A673 (cell line): ENCODE results near the gene RSPH1. TPM values are rescaled to one million over a fixed set of nuclear protein-coding genes. Genes with fewer than 3 reads are reported as not detected.

Experiments used
- BruUV-seq: library from RNA; stranded (reverse); fragments of 400-500 nt; replicated peaks from 2 replicates; lab custom pipeline; 2021; lab: Mats Ljungman, UMichigan
- CTCF ChIA-PET: fragments of 300-600 bp; sonication (Branson Sonifier 250); formaldehyde crosslinking; loops from one replicate; lab custom pipeline; 2022; ENCODE audit warnings: antibody characterized with exemption; lab: Charles Lee
- POLR2A ChIA-PET: fragments of 300-600 bp; sonication (Branson Sonifier 250); formaldehyde crosslinking; loops from one replicate; lab custom pipeline; 2022; ENCODE audit warnings: antibody characterized with exemption; ENCODE audit not compliant: low non-redundant PET; lab: Charles Lee
- DNase-seq: peaks from one replicate; pipeline ENCODE4 v3.0.0-alpha.2; 2015; ENCODE audit warnings: low spot score
- H3K27ac ChIP-seq: fragments of 200-600 bp; sonication (generic); 2 replicates; pipeline ENCODE4 v1.5.1; 2016; ENCODE audit warnings: mixed run types, low read depth, mild to moderate bottlenecking, mixed read lengths, antibody characterized with exemption, low read length; ENCODE audit not compliant: poor library complexity, severe bottlenecking
- H3K27me3 ChIP-seq: fragments of 200-600 bp; sonication (generic); replicated peaks from 2 replicates; pipeline ENCODE4 v1.6.1; 2017; ENCODE audit warnings: mixed run types, low read depth, mild to moderate bottlenecking, mixed read lengths, antibody characterized with exemption, low read length; ENCODE audit not compliant: insufficient read depth, poor library complexity
- H3K36me3 ChIP-seq: fragments of 200-600 bp; sonication (generic); 2 replicates; pipeline ENCODE4 v1.6.1; 2016; ENCODE audit warnings: mixed run types, mild to moderate bottlenecking, mixed read lengths, antibody characterized with exemption, low read length; ENCODE audit not compliant: insufficient read depth, poor library complexity, severe bottlenecking
- H3K4me1 ChIP-seq: fragments of 200-600 bp; sonication (generic); 2 replicates; pipeline ENCODE4 v1.6.1; 2017; ENCODE audit warnings: mixed run types, mild to moderate bottlenecking, mixed read lengths, antibody characterized with exemption, low read length; ENCODE audit not compliant: insufficient read depth, poor library complexity, severe bottlenecking
- H3K4me3 ChIP-seq: fragments of 200-600 bp; sonication (generic); 2 replicates; pipeline ENCODE4 v1.5.1; 2016; ENCODE audit warnings: low read depth, mixed run types, mild to moderate bottlenecking, mixed read lengths, low read length; ENCODE audit not compliant: poor library complexity, severe bottlenecking
- H3K9me3 ChIP-seq: fragments of 200-600 bp; sonication (generic); 2 replicates; pipeline ENCODE4 v1.6.1; 2016; ENCODE audit warnings: mixed run types, low read depth, mild to moderate bottlenecking, mixed read lengths, antibody characterized with exemption, low read length; ENCODE audit not compliant: poor library complexity, severe bottlenecking
- CTCF ChIP-seq: fragments of 300-800, 200-600 bp; sonication (generic); conservative IDR thresholded peaks from 2 replicates; pipeline ENCODE4 v1.5.1; 2017; ENCODE audit warnings: low read depth, mild to moderate bottlenecking, antibody characterized with exemption, low read length, moderate library complexity, mixed read lengths
- EZH2 ChIP-seq: fragments of 200-600 bp; sonication (generic); IDR thresholded peaks from 2 replicates; pipeline ENCODE4 v1.6.1; 2017; ENCODE audit warnings: borderline replicate concordance, low read depth, mild to moderate bottlenecking, mixed read lengths, antibody characterized with exemption, low read length; ENCODE audit not compliant: poor library complexity, severe bottlenecking
- intact Hi-C: fragments of 100-400 bp; cut with micrococcal nuclease; formaldehyde crosslinking; loops from one replicate; pipeline ENCODE4 v1.10.0; 2022; ENCODE audit not compliant: unreplicated experiment
- total RNA-seq: library from RNA; stranded (reverse); gene quantifications from 2 replicates; pipeline ENCODE4 v1.2.3, GENCODE V29; 2021

Gene RSPH1
- total RNA-seq, 1 experiment from 2014 or later = 0.45 TPM

GRCh38 chr21:42426424-42426823 is 69.6 kb downstream of the RSPH1 start:
- Histone ChIP-seq H3K27ac (no peak overlapping the region), H3K9me3 (no peaks in the 10 kb centered on the region), H3K4me1 (peaks cover 27% of the 10 kb centered on the region), H3K36me3 (no peaks in the 10 kb centered on the region), H3K4me3 (no peak overlapping the region), H3K27me3 (peaks cover 67% of the 10 kb centered on the region)
- intact Hi-C loops = no loop called here
- no peak for DNase-seq
- CTCF ChIA-PET = no interaction called here
- BruUV-seq = no TSS peak
- POLR2A ChIA-PET = no interaction called here
- TF ChIP-seq EZH2 (no peak), CTCF (no peak)

GRCh38 chr21:42425591-42425990 is 70.4 kb downstream of the RSPH1 start:
- peaks cover 4% of the 10 kb centered on the region for H3K9me3 ChIP-seq
- H3K27ac ChIP-seq = no peak overlapping the region
- TF ChIP-seq EZH2 = no peak
- TF ChIP-seq CTCF = no peak
- peaks cover 27% of the 10 kb centered on the region for H3K4me1 ChIP-seq
- no TSS peak for BruUV-seq
- H3K4me3 ChIP-seq = no peak overlapping the region
- H3K36me3 ChIP-seq = no peaks in the 10 kb centered on the region
- intact Hi-C loops = no loop called here
- DNase-seq = no peak
- peaks cover 75% of the 10 kb centered on the region for H3K27me3 ChIP-seq
- CTCF ChIA-PET = no interaction called here
- POLR2A ChIA-PET = interaction anchor here (0.5 kb wide), 1 partner anchor 406 kb away, joined by 5 read pairs; no protein-coding TSS in a partner anchor

GRCh38 chr21:42424914-42425541 is 71.0 kb downstream of the RSPH1 start:
- POLR2A ChIA-PET = interaction anchor here (0.5 kb wide), 1 partner anchor 406 kb away, joined by 5 read pairs; no protein-coding TSS in a partner anchor
- DNase-seq = peak; percentile 96
- intact Hi-C loops = no loop called here
- Histone ChIP-seq H3K36me3 (no peaks in the 10 kb centered on the region), H3K27ac (peak overlapping the region; percentile 77), H3K9me3 (peaks cover 5% of the 10 kb centered on the region), H3K27me3 (peaks cover 75% of the 10 kb centered on the region), H3K4me3 (no peak overlapping the region), H3K4me1 (peaks cover 27% of the 10 kb centered on the region)
- BruUV-seq = no TSS peak
- no peak for TF ChIP-seq EZH2
- TF ChIP-seq CTCF = no peak
- CTCF ChIA-PET = no interaction called here
